Measurements from ENCODE around the gene ARHGEF1.
A peak's percentile ranks its signal among the peaks of the same experiment; 100 is the strongest.

- TF ChIP-seq CTCF (optimal IDR thresholded peaks at IDR 0.05 in 1 of 3, IDR thresholded peaks at IDR 0.05 in 1 of 3, conservative IDR thresholded peaks at IDR 0.05 in 1 of 3; ENCODE audit: extremely low read depth in 1 of 3, insufficient read depth in 2 of 3, low read length in 3 of 3) = peak in 1 of 3 experiments; percentile 60
- TF ChIP-seq EZH2 (IDR thresholded peaks at IDR 0.05; ENCODE audit: low read length) = no peak
These were observed 23.2 kb upstream of the ARHGEF1 start, which contains the start of gene RPS19 for GRCh38 chr19:41859618-41860418.
